Stimulated activated CD4-positive, alpha-beta T cell treated with anti-CD3 and anti-CD28 coated beads, Interleukin-15, amount 100 ng/mL, for 24 hours (primary cell): ENCODE data around the gene RRP12.

ENCODE experiments used
- DNase-seq: peaks from one replicate; pipeline ENCODE4 v3.0.0-alpha.2; 2020

Gene RRP12

GRCh38 chr10:97307441-97307840, 93.7 kb downstream of the RRP12 start:
- no peak for DNase-seq
